Choroid plexus epithelial cell (primary cell): ENCODE results near the gene PLPP7.
"Not testable (repeated sequence)": the region's sequence is repeated elsewhere in the genome, so short reads cannot be mapped to it uniquely, and the experiment has no call there.

Experiments
- DNase-seq: peaks from one replicate; pipeline ENCODE4 v3.0.0-alpha.2; 2010; ENCODE audit warnings: low read depth
- H3K4me3 ChIP-seq: 2 replicates; pipeline ENCODE4 v1.5.1; 2011; ENCODE audit warnings: low read depth, mild to moderate bottlenecking, control low read depth, low read length, moderate library complexity
- TF ChIP-seq, protein P1 (sequence below): conservative IDR thresholded peaks from 2 replicates; pipeline ENCODE4 v1.5.1; 2011; ENCODE audit warnings: low read depth, mild to moderate bottlenecking, control low read depth, inconsistent platforms, low read length, moderate library complexity

The PLPP7 gene

DNA sequence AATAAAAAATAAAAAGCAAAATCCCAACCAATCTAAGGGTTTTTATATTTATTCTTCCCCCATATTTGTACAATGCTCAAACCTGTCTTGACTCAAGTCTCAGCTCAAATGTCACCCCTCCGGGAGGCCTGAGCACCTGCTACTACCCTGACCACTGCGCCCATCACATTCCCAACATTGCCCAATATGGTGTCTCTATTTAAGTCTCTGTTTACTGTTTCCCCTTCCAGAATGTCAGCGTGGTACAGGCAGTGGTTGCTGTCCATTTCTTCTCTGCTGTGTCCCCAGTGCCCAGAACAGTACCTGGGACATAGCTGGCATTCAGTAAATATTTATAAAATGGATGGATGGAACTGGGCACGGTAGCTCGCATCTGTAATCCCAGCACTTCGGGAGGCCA, 57.0 kb downstream of the PLPP7 start:
- DNase-seq = no peak
- H3K4me3 ChIP-seq = no peak overlapping the region
- TF ChIP-seq, protein P1, sequence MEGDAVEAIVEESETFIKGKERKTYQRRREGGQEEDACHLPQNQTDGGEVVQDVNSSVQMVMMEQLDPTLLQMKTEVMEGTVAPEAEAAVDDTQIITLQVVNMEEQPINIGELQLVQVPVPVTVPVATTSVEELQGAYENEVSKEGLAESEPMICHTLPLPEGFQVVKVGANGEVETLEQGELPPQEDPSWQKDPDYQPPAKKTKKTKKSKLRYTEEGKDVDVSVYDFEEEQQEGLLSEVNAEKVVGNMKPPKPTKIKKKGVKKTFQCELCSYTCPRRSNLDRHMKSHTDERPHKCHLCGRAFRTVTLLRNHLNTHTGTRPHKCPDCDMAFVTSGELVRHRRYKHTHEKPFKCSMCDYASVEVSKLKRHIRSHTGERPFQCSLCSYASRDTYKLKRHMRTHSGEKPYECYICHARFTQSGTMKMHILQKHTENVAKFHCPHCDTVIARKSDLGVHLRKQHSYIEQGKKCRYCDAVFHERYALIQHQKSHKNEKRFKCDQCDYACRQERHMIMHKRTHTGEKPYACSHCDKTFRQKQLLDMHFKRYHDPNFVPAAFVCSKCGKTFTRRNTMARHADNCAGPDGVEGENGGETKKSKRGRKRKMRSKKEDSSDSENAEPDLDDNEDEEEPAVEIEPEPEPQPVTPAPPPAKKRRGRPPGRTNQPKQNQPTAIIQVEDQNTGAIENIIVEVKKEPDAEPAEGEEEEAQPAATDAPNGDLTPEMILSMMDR = no peak

DNA sequence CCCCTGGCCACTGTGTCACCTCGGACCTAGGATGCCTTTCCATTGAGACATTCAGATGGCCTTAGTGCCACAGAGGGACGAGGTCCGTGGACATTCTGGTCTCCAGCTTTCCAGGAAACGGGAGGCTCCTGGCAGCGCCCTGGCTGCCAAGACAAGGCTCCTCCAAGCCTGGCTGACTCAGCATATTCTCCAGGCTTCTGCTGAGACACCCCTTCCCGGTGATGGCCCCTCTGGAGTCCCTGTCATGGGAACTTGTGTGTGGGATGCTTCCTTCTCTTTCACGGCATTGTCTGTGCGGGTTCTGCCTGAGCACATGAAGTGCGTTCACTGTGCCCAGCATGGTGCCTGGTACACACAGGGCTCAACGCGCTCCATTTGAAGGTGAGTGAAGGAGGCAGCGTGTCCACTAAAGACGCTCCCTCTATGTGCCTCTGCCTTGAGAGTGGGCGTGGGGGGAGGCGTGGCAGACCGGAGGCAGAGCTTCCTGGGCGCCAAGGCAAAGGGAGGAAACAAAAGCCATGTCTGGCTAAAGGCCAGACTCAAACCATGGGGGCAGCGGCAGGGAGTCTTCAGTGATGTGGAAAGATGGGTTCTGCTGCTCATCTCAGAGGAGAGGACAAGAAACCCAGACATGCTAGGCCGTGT, 58.0 kb downstream of the PLPP7 start:
- no peak overlapping the region for H3K4me3 ChIP-seq
- TF ChIP-seq, protein P1 = no peak
- no peak for DNase-seq

DNA sequence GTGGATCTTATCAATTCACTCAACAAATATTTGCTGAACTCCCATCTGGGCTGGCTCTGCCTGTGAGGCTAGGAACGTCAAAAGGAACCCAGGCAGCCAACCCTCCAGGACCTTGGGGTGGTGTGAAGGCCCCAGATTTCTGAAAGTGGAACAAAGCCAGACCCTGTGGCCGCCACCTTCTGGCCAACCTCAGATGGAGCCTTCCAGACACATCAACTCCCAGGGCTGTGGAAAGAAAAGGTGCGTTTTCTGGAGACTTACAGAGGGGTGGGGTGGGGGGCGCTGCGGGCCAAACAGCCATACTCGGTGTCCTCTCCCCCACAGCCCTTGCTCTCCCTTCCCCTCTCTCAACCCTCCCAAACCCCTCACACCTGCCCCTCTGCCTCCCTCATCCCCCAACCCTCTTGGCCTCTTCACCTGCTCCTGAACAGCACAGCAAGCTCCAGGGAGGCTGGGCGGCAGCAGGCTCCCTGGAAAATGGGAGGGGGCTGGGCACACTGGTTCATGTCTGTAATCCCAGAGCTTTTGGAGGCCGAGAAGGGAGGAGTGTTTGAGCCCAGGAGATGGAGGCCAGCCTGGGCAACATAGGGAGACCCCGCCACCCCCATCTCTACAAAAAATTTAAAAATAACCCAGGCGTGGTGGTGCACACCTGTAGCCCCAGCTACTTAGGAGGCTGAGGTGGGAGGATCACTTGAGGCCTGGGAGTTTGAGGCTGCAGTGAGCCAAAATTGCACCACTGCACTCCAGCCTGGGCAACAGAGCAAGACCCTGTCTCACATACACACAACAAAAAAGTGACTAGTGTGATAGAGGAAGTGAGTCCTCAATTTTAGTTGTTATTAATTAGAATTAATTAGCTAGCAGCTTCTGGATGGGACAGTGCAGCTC, 59.4 kb downstream of the PLPP7 start:
- TF ChIP-seq, protein P1 = peak; percentile 39

DNA sequence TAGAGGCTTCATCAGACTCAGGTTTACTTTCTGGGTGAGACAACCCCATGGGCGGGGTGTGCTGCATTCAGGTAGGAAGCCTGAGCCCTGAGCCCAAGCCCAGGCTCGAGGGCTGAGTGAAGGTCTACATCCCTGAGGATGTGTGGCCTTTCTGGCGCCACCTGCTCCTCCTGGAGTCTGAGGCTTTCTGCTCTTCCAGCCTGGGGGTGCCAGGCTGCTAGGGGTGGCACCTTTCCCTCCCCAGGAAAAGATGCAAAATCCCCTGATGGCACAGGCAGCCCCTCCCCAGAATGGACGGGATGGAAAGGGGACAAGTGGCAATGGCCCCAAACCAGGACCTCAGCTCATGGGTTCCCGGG, 60.0 kb downstream of the PLPP7 start:
- H3K4me3 ChIP-seq = no peak overlapping the region
- TF ChIP-seq, protein P1 = no peak
- no peak for DNase-seq

More for the DNA sequence above, 59.4 kb downstream of the PLPP7 start:
- H3K4me3 ChIP-seq = no peak overlapping the region
- DNase-seq = no peak

DNA sequence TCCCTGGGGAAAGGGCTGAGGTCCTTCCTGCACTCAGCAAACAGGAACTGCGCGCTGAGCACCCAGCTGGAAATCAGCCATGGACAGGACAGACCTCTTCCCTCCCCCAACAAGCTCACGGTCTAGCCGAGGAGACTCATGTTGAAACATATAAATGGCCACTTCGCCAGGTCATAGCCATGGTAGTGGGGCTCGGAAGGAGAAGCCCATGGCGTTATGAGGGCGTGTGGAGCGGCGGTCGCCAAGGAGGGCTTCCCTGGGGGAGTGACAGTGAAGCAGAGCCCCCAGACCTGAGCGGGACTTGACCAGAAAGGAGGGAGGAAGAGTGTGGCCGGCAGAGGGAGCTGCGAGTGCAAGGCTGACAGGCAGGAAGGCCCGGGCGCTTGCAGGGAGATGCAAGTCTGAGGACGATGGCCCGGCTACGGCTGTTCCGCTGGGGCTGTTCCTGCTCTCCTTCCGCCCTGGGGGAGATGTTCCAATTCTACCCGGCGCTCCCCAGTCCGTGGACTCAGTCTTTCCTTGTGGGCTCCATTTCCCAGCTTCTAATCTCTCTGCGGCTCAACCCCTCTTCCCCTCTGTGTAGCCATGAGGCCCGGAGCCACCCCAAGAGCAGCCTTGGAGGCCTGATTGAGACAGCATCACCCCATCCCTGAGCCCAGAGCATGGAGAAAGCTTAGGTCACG, 60.5 kb downstream of the PLPP7 start:
- DNase-seq = peak; percentile 90
- H3K4me3 ChIP-seq = peak overlapping the region; percentile 51
- TF ChIP-seq, protein P1 = peak; percentile 93

DNA sequence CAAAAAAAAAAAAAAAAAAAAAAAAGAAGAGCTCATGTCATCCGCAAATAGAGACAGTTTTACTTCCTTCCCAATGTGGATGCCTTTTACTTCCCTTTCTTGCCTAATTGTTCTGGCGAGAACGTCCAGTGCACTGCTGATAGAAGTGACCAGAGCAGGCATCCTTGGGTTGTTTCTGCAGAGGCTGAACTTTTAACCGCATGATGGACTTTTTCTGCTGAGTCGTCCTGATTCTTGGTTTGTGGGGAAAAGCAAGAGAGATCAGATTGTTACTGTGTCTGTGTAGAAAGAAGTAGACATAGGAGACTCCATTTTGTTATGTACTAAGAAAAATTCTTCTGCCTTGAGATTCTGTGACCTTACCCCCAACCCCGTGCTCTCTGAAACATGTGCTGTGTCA, 67.0 kb downstream of the PLPP7 start:
- not testable (repeated sequence) for H3K4me3 ChIP-seq
- peak; percentile 53 for DNase-seq

DNA sequence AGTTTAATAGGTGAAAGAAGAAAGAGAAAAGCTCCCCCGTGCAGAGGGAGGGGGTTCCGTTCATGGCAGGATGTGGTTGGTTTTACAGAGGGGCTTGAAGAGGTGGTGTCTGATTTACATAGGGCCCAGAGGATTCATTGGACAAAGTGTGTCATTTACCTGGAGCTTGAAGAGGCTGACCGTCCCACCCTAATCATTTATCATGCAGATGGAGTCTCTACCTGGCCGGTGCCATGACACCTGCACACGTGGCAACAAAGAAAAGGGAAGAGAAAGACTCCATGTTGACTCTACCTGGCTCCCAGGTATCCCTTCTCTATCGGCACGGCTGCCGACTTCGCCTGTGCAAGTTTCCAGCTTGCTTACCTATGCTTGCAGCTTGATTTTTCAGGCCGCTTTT, 69.0 kb downstream of the PLPP7 start:
- H3K4me3 ChIP-seq = no peak overlapping the region
- DNase-seq = no peak
- TF ChIP-seq, protein P1 = no peak
